Measurements from ENCODE around the gene C3orf20.

DNA sequence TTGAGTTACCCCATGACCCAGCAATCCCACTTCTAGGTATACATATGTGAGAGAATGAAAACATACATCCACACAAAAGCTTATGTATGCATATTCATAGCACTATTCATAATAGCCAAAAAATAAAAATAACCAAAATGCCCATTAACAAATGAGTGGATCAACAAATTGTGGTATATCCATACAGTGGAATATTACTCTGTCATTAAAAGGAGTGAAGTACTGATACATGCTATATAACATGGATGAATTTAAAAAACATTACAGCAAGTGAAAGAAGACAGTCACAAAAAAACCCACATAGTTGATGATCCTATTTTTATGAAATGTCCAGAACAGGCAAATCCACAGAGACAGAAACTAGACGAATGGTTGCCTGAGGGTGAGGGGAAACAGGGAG lies 5.2 kb downstream of the C3orf20 start:
- TF ChIP-seq CTCF (conservative IDR thresholded peaks at IDR 0.05; ENCODE audit: low read depth in 2 of 2) (no peak), EZH2 (IDR thresholded peaks at IDR 0.05; ENCODE audit: low read depth, unreplicated experiment) (no peak), POLR2AphosphoS5 (IDR thresholded peaks at IDR 0.05; ENCODE audit: low read depth) (no peak), EZH2phosphoT487 (IDR thresholded peaks at IDR 0.05; ENCODE audit: unreplicated experiment) (no peak), STAT1 (IDR thresholded peaks at IDR 0.05; ENCODE audit: unreplicated experiment) (no peak), REST (IDR thresholded peaks at IDR 0.05; ENCODE audit: unreplicated experiment) (no peak), JUNB (IDR thresholded peaks at IDR 0.05; ENCODE audit: unreplicated experiment) (no peak), CREB1 (CRISPR knock-in tag; IDR thresholded peaks at IDR 0.05; ENCODE audit: low read depth) (no peak), ZNF114 (CRISPR knock-in tag; IDR thresholded peaks at IDR 0.05) (no peak)
- TF ChIP-seq, protein P1, sequence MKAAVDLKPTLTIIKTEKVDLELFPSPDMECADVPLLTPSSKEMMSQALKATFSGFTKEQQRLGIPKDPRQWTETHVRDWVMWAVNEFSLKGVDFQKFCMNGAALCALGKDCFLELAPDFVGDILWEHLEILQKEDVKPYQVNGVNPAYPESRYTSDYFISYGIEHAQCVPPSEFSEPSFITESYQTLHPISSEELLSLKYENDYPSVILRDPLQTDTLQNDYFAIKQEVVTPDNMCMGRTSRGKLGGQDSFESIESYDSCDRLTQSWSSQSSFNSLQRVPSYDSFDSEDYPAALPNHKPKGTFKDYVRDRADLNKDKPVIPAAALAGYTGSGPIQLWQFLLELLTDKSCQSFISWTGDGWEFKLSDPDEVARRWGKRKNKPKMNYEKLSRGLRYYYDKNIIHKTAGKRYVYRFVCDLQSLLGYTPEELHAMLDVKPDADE (IDR thresholded peaks at IDR 0.05), result no peak
- TF ChIP-seq, protein P2, sequence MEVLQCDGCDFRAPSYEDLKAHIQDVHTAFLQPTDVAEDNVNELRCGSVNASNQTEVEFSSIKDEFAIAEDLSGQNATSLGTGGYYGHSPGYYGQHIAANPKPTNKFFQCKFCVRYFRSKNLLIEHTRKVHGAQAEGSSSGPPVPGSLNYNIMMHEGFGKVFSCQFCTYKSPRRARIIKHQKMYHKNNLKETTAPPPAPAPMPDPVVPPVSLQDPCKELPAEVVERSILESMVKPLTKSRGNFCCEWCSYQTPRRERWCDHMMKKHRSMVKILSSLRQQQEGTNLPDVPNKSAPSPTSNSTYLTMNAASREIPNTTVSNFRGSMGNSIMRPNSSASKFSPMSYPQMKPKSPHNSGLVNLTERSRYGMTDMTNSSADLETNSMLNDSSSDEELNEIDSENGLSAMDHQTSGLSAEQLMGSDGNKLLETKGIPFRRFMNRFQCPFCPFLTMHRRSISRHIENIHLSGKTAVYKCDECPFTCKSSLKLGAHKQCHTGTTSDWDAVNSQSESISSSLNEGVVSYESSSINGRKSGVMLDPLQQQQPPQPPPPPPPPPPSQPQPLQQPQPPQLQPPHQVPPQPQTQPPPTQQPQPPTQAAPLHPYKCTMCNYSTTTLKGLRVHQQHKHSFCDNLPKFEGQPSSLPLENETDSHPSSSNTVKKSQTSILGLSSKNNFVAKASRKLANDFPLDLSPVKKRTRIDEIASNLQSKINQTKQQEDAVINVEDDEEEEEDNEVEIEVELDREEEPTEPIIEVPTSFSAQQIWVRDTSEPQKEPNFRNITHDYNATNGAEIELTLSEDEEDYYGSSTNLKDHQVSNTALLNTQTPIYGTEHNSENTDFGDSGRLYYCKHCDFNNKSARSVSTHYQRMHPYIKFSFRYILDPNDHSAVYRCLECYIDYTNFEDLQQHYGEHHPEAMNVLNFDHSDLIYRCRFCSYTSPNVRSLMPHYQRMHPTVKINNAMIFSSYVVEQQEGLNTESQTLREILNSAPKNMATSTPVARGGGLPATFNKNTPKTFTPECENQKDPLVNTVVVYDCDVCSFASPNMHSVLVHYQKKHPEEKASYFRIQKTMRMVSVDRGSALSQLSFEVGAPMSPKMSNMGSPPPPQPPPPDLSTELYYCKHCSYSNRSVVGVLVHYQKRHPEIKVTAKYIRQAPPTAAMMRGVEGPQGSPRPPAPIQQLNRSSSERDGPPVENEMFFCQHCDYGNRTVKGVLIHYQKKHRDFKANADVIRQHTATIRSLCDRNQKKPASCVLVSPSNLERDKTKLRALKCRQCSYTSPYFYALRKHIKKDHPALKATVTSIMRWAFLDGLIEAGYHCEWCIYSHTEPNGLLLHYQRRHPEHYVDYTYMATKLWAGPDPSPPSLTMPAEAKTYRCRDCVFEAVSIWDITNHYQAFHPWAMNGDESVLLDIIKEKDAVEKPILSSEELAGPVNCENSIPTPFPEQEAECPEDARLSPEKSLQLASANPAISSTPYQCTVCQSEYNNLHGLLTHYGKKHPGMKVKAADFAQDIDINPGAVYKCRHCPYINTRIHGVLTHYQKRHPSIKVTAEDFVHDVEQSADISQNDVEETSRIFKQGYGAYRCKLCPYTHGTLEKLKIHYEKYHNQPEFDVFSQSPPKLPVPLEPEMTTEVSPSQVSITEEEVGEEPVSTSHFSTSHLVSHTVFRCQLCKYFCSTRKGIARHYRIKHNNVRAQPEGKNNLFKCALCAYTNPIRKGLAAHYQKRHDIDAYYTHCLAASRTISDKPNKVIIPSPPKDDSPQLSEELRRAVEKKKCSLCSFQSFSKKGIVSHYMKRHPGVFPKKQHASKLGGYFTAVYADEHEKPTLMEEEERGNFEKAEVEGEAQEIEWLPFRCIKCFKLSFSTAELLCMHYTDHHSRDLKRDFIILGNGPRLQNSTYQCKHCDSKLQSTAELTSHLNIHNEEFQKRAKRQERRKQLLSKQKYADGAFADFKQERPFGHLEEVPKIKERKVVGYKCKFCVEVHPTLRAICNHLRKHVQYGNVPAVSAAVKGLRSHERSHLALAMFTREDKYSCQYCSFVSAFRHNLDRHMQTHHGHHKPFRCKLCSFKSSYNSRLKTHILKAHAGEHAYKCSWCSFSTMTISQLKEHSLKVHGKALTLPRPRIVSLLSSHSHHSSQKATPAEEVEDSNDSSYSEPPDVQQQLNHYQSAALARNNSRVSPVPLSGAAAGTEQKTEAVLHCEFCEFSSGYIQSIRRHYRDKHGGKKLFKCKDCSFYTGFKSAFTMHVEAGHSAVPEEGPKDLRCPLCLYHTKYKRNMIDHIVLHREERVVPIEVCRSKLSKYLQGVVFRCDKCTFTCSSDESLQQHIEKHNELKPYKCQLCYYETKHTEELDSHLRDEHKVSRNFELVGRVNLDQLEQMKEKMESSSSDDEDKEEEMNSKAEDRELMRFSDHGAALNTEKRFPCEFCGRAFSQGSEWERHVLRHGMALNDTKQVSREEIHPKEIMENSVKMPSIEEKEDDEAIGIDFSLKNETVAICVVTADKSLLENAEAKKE (CRISPR knock-in tag; IDR thresholded peaks at IDR 0.05), result no peak
